NB4 (cell line): ENCODE data around the gene PCNX2.

Experiments used
- POLR2A ChIP-seq: IDR thresholded peaks from 2 replicates; pipeline ENCODE4 v1.6.1; 2011; ENCODE audit warnings: mild to moderate bottlenecking; ENCODE audit not compliant: insufficient read length; ENCODE audit errors: extremely low read depth
- TF ChIP-seq, protein P1 (sequence below): IDR thresholded peaks from one replicate; pipeline ENCODE4 v1.5.1; 2012; ENCODE audit warnings: low read depth, low read length
- TF ChIP-seq, protein P2 (sequence below): IDR thresholded peaks from 2 replicates; pipeline ENCODE4 v1.6.1; 2011; ENCODE audit warnings: low read depth, low read length

DNA sequence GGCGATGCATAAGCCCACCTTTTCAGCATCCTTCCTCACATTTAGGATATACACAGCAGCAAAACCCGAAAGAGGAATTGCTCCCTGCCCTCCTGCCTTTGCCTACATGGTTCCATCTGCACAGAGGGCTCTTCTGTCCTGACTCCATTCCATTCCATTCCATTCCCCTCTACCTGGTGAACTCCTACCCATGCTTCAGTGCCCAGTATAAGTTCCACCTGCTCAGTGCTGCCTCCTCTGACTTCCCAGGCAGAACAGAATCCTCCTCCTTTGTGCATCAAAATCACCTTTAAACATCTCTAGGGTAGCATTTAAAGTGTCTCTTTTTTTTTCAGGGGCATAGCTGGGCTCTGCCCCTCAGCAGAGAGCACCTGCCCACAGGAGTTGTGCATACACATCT is 112.9 kb downstream of the PCNX2 start:
- no peak for TF ChIP-seq POLR2A
- TF ChIP-seq, protein P1, sequence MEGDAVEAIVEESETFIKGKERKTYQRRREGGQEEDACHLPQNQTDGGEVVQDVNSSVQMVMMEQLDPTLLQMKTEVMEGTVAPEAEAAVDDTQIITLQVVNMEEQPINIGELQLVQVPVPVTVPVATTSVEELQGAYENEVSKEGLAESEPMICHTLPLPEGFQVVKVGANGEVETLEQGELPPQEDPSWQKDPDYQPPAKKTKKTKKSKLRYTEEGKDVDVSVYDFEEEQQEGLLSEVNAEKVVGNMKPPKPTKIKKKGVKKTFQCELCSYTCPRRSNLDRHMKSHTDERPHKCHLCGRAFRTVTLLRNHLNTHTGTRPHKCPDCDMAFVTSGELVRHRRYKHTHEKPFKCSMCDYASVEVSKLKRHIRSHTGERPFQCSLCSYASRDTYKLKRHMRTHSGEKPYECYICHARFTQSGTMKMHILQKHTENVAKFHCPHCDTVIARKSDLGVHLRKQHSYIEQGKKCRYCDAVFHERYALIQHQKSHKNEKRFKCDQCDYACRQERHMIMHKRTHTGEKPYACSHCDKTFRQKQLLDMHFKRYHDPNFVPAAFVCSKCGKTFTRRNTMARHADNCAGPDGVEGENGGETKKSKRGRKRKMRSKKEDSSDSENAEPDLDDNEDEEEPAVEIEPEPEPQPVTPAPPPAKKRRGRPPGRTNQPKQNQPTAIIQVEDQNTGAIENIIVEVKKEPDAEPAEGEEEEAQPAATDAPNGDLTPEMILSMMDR: no peak
- TF ChIP-seq, protein P2, sequence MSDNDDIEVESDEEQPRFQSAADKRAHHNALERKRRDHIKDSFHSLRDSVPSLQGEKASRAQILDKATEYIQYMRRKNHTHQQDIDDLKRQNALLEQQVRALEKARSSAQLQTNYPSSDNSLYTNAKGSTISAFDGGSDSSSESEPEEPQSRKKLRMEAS: no peak
